HG03039 (cell line): ENCODE data around the gene ZSWIM5.
"Not testable (repeated sequence)": the region's sequence is repeated elsewhere in the genome, so short reads cannot be mapped to it uniquely, and the experiment has no call there.

Source experiments
- ATAC-seq: cut with Tn5 transposase; IDR thresholded peaks from one replicate; pipeline ENCODE4 v1.9.1; 2021; ENCODE audit warnings: mild to moderate bottlenecking, moderate library complexity; ENCODE audit not compliant: unreplicated experiment

ZSWIM5 gene

GRCh38 chr1:45008076-45008475 lies 198.3 kb downstream of the ZSWIM5 start:
- ATAC-seq, result no peak

GRCh38 chr1:45007311-45007710 lies 199.1 kb downstream of the ZSWIM5 start:
- no peak for ATAC-seq

DNA sequence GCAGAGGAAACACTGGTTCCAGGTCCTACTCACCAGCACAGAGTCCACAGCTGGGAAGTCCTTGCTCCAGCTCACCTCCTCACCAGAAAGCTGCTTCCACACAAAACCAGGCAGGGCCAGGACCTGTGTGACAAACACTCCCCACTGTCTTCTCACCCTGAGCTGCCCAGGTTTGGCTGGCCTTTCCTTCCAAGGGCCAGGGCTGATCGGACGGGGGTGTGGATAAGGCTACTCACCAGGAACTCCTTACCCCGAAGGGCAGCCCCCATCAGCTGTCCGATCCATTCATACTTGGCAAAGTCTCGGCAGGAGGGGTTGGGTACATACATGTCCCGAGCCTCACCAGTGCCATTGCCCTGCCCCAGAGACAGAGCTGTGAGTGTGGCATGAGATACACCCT lies 200.6 kb downstream of the ZSWIM5 start:
- no peak for ATAC-seq

GRCh38 chr1:45004281-45004920 lies 202.0 kb downstream of the ZSWIM5 start:
- no peak for ATAC-seq

GRCh38 chr1:45003741-45004140 lies 202.7 kb downstream of the ZSWIM5 start:
- no peak for ATAC-seq

DNA sequence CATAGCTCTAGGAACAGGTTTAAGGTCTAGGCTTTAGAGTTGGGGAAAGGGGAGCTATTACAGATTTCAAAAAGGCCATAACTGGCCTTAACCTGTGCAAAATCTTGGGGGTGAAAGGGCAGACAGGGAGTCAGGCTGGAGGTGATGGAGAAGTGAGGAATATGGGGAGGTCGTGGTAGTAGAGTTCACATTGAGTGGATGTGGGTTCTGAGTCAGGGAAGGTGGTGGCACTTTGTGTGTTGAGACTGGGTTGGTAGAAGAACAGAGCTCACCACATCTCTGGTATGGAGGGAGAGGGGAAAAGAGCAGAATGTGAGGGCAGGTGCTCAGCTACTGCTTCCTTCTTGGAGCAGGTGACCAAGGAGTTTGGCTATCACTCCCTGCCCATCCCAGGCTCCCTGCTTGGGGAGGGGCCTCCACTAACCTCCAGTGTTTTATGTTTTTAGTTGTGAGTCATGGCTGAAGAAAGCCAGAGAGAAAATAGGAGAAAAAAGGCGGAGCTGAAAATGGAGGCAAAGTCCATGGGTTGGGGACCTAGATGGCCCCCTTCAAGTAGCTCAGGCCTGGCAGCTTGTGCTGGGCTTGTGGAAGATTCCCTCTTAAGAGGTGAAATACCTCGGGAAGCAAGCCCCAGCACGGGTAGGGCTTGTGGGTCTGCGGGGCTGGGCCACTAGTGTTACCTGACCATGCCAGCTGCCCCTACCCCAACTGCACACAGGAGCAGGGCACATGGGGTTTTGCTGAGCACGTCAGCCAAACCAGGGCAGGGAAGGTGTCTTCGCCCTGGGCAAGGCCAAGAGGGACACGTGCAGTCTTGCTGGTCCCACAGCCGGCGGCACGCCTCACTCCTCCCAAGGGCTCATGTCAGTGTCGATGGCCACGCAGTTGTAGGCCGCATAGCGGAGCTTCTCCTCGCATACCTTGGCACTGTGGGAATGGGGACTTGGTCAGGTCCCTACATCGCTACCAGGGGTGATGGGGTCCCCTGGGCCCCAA lies 203.5 kb downstream of the ZSWIM5 start:
- no peak for ATAC-seq

- ATAC-seq, result not testable (repeated sequence)
Observed at GRCh38 chr1:45001576-45001975, 204.8 kb downstream of the ZSWIM5 start.

DNA sequence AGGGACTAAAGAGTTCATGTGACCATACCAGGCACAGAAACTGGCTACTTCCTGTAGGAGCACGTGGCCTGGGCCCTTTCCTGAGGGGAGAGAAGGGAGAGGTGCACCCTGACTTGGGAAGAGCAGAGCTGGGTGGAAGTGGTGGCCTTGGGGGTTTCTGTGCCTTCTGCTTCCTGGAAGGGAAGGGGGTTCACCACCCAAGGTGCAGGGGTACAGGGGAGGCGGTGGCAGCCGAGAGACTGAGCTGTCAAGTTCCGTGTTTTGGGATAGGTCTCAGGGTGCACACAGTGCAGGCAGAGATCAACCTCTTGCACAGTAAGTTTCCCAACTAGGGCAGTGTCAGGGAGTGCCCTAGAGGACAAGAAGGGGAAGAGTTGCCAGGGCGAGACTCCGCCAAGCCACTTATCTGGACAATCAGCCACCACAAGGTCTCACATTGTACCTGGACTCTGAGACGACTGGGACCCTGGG lies 205.4 kb downstream of the ZSWIM5 start:
- ATAC-seq, result no peak

- no peak for ATAC-seq
Observed at GRCh38 chr1:44999232-44999631, 207.2 kb downstream of the ZSWIM5 start.

- no peak for ATAC-seq
Observed at GRCh38 chr1:44995467-44996238, 210.8 kb downstream of the ZSWIM5 start.

- no peak for ATAC-seq
Observed at GRCh38 chr1:44994309-44994898, 212.0 kb downstream of the ZSWIM5 start.

GRCh38 chr1:44988531-44989156 lies 217.8 kb downstream of the ZSWIM5 start:
- no peak for ATAC-seq

GRCh38 chr1:44985747-44986359 lies 220.6 kb downstream of the ZSWIM5 start:
- ATAC-seq, result no peak

DNA sequence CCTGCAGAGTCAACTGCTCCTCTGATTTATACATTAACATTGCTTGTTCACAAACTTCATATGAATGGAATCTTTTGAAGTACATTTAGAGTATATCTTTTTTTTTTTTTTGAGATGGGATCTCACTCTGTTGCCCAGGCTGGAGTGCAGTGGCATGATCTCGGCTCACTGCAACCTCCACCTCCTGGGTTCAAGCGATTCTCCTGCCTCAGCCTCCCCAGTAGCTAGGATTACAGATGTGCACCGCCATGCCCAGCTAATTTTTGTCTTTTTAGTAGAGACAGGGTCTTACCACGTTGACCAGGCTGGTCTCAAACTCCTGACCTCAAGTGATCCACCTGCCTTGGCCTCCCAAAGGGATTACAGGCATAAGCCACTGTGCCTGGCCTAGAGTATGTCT lies 229.0 kb downstream of the ZSWIM5 start:
- not testable (repeated sequence) for ATAC-seq

DNA sequence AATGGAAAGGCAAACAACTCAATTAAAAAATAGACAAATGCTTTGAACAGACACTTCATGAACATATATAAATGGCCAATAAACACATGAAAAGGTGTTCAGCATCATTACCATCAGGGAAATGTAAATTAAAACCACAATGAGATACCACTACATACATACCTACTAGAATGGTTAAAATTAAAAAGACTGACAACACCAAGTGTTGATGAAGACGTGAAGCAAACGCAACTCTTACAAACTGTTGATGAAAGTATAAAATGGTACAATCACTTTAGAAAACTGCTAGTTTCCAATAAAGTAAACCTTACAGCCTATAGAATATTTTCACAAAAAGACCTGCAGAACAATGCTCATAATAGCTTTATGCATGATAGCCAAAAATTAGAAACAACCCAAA lies 230.2 kb downstream of the ZSWIM5 start:
- ATAC-seq, result no peak

GRCh38 chr1:44973645-44974044 lies 232.8 kb downstream of the ZSWIM5 start:
- no peak for ATAC-seq

DNA sequence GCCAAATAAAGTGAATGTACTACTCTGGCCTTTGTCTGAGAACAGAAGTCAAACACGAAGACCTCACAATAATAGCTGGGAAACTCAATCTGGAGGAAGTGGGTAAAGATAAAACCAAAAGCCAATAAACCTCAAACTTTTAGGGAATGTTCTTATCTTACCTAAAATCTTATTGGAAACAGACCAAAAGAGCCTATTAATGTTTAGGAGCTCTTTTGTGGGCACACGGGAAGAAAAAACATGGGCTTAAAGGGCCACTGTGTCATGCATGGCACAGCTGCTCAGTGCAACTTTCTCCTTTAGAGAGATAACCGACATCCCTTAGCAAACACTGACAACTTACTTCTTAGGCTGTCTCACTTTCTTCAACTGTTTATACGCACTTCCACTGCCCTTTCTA lies 236.1 kb downstream of the ZSWIM5 start:
- ATAC-seq, result no peak
